HCT116 (cell line): Measurements from ENCODE around the gene PDGFA. TPM values are rescaled to one million over a fixed set of nuclear protein-coding genes. Genes with fewer than 3 reads are reported as not detected.

Source experiments
- ATAC-seq: fragments of 200-7000 bp; cut with Tn5 transposase; 2 replicates; pipeline ENCODE4 v1.9.1; 2020; ENCODE audit warnings: mild to moderate bottlenecking, moderate library complexity
- BruUV-seq: library from RNA; stranded (reverse); fragments of 400-500 nt; replicated peaks from 2 replicates; lab custom pipeline; 2021; lab: Mats Ljungman, UMichigan
- CTCF ChIA-PET: fragments of 300-600 bp; sonication (Branson Sonifier 250); formaldehyde crosslinking; loops from one replicate; lab custom pipeline; 2021; ENCODE audit warnings: antibody characterized with exemption; lab: Charles Lee
- POLR2A ChIA-PET: fragments of 300-600, 350-600 bp; sonication (Branson Sonifier 250); formaldehyde crosslinking; loops from one replicate; lab custom pipeline; 2021; ENCODE audit warnings: antibody characterized with exemption; lab: Charles Lee
- RAD21 ChIA-PET, 2 experiments: fragments of 300-600 bp; sonication (Branson Sonifier 250); formaldehyde crosslinking; loops; one replicate each; lab custom pipeline; 2023; ENCODE audit warnings: low total read pairs in 2 of 2; ENCODE audit not compliant: uncharacterized antibody in 2 of 2, unreplicated experiment in 2 of 2, low non-redundant PET in 1 of 2; lab: Charles Lee
- DNase-seq: peaks from one replicate; pipeline ENCODE4 v3.0.0-alpha.2; 2010; ENCODE audit warnings: low read depth, low spot score
- H2AFZ ChIP-seq: fragments of 200-600 bp; shearing (Covaris generic), sonication (generic); 2 replicates; pipeline ENCODE4 v1.6.1; 2017; ENCODE audit warnings: low read depth, mixed run types, mixed read lengths, antibody characterized with exemption, low read length; ENCODE audit not compliant: poor library complexity, severe bottlenecking
- H3K27ac ChIP-seq: 2 replicates; pipeline ENCODE4 v1.5.1; 2012; ENCODE audit warnings: low read depth, low read length
- H3K27me3 ChIP-seq: fragments of 200-600 bp; sonication (generic); 2 replicates; pipeline ENCODE4 v1.6.1; 2016; ENCODE audit warnings: mixed run types, low read length, mixed read lengths; ENCODE audit not compliant: insufficient read depth
- H3K36me3 ChIP-seq, 2 experiments: fragments of 200-500 bp in 1 of 2; fragments of 200-600 bp in 1 of 2; sonication (Bioruptor generic) in 1 of 2; sonication (generic) in 1 of 2; 2 replicates each; pipeline versions ENCODE4 v1.5.1 to v1.6.1; 2014 to 2016; ENCODE audit warnings: low read length in 2 of 2, inconsistent platforms in 1 of 2, mixed read lengths in 1 of 2, mixed run types in 1 of 2; ENCODE audit not compliant: insufficient read depth in 2 of 2, control insufficient read depth in 1 of 2
- H3K4me1 ChIP-seq, 2 experiments: fragments of 200-600 bp in 1 of 2; sonication (generic) in 1 of 2; 2 replicates each; pipeline versions ENCODE4 v1.5.1 to v1.6.1; 2012 to 2017; ENCODE audit warnings: low read length in 2 of 2, inconsistent platforms in 1 of 2, mild to moderate bottlenecking in 1 of 2, mixed read lengths in 1 of 2, mixed run types in 1 of 2, moderate library complexity in 1 of 2; ENCODE audit not compliant: insufficient read depth in 2 of 2, control insufficient read depth in 1 of 2
- H3K4me2 ChIP-seq: fragments of 200-600 bp; sonication (generic); 2 replicates; pipeline ENCODE4 v1.6.1; 2017; ENCODE audit warnings: mixed run types, low read length, mixed read lengths
- H3K4me3 ChIP-seq, 2 experiments: fragments of 200-600 bp in 1 of 2; sonication (generic) in 1 of 2; replicated peaks in 1 of 2; 2 replicates each; pipeline ENCODE4 v1.5.1; 2011 to 2016; ENCODE audit warnings: low read length in 2 of 2, control low read depth in 1 of 2, low read depth in 1 of 2, mild to moderate bottlenecking in 1 of 2, mixed read lengths in 1 of 2, mixed run types in 1 of 2
- H3K79me2 ChIP-seq: fragments of 200-600 bp; sonication (generic); 2 replicates; pipeline ENCODE4 v1.6.1; 2017; ENCODE audit warnings: mild to moderate bottlenecking, mixed run types, low read length, moderate library complexity, mixed read lengths; ENCODE audit not compliant: insufficient read depth
- H3K9ac ChIP-seq: fragments of 200-600 bp; sonication (generic); 2 replicates; pipeline ENCODE4 v1.6.1; 2016; ENCODE audit warnings: low read length, mixed read lengths
- H3K9me2 ChIP-seq: fragments of 200-600 bp; sonication (generic), shearing (Covaris generic); 2 replicates; pipeline ENCODE4 v1.6.1; 2017; ENCODE audit warnings: mixed run types, mild to moderate bottlenecking, moderate library complexity; ENCODE audit not compliant: insufficient read depth
- H3K9me3 ChIP-seq, 2 experiments: fragments of 200-500 bp in 1 of 2; fragments of 200-600 bp in 1 of 2; sonication (Bioruptor generic) in 1 of 2; sonication (generic) in 1 of 2; 2 replicates each; pipeline ENCODE4 v1.6.1; 2014 to 2017; ENCODE audit warnings: low read length in 2 of 2, mixed read lengths in 2 of 2, inconsistent platforms in 1 of 2, low read depth in 1 of 2, mild to moderate bottlenecking in 1 of 2, mixed run types in 1 of 2, moderate library complexity in 1 of 2; ENCODE audit not compliant: control insufficient read depth in 1 of 2, insufficient read depth in 1 of 2
- H4K20me1 ChIP-seq: fragments of 200-600 bp; sonication (generic), shearing (Covaris generic); 2 replicates; pipeline ENCODE4 v1.6.1; 2017; ENCODE audit warnings: mixed run types, mild to moderate bottlenecking, moderate library complexity; ENCODE audit not compliant: insufficient read depth
- CBX3 ChIP-seq: IDR thresholded peaks from 2 replicates; pipeline ENCODE4 v1.6.1; 2012; ENCODE audit warnings: low read depth
- EGR1 ChIP-seq: IDR thresholded peaks from 2 replicates; pipeline ENCODE4 v1.6.1; 2012; ENCODE audit warnings: low read depth
- EZH2 ChIP-seq: fragments of 200-600 bp; sonication (generic); IDR thresholded peaks from 2 replicates; pipeline ENCODE4 v1.6.1; 2017; ENCODE audit warnings: antibody characterized with exemption, mixed run types
- EZH2phosphoT487 ChIP-seq: fragments of 200-600 bp; IDR thresholded peaks from 2 replicates; pipeline ENCODE4 v1.6.1; 2018; ENCODE audit warnings: antibody characterized with exemption, borderline replicate concordance
- POLR2A ChIP-seq: IDR thresholded peaks from 2 replicates; pipeline ENCODE4 v1.7.0; 2011; ENCODE audit warnings: borderline replicate concordance; ENCODE audit not compliant: insufficient read depth, insufficient read length; ENCODE audit errors: extremely low read depth
- POLR2AphosphoS5 ChIP-seq: IDR thresholded peaks from 2 replicates; pipeline ENCODE4 v1.6.1; 2011; ENCODE audit warnings: mild to moderate bottlenecking, low read depth, low read length, moderate library complexity
- SRF ChIP-seq: IDR thresholded peaks from 2 replicates; pipeline ENCODE4 v1.6.1; 2012; ENCODE audit warnings: low read depth
- TCF7L2 ChIP-seq: IDR thresholded peaks from 2 replicates; pipeline ENCODE4 v1.7.0; 2011; ENCODE audit warnings: borderline replicate concordance, inconsistent platforms; ENCODE audit not compliant: insufficient read depth, insufficient read length; ENCODE audit errors: extremely low read depth
- YY1 ChIP-seq: IDR thresholded peaks from 2 replicates; pipeline ENCODE4 v1.6.1; 2011; ENCODE audit warnings: low read length, low read depth, moderate library complexity, mild to moderate bottlenecking; ENCODE audit not compliant: insufficient replicate concordance; ENCODE audit errors: extremely low read depth
- ZFX ChIP-seq: fragments of 450-650 bp; IDR thresholded peaks from 2 replicates; pipeline ENCODE4 v1.6.1; 2017
- ZNF274 ChIP-seq: fragments of 200-500 bp; sonication (Bioruptor generic); IDR thresholded peaks from 2 replicates; pipeline ENCODE4 v1.6.1; 2014; ENCODE audit warnings: mild to moderate bottlenecking, low read depth, low read length, inconsistent platforms
- intact Hi-C: fragments of 100-400 bp; cut with micrococcal nuclease; formaldehyde crosslinking; loops from 2 replicates; pipeline ENCODE4 v1.10.0; 2022
- total RNA-seq: library from RNA; stranded (reverse); gene quantifications from one replicate; pipeline ENCODE4 v1.2.1, GENCODE V29; 2021; ENCODE audit not compliant: unreplicated experiment
- TF ChIP-seq, protein P1 (sequence below): IDR thresholded peaks from 2 replicates; pipeline ENCODE4 v1.6.1; 2011; ENCODE audit warnings: mild to moderate bottlenecking, low read length, moderate library complexity; ENCODE audit not compliant: insufficient replicate concordance; ENCODE audit errors: extremely low read depth

PDGFA gene
- total RNA-seq, 1 experiment from 2014 or later = 44.7 TPM

DNA sequence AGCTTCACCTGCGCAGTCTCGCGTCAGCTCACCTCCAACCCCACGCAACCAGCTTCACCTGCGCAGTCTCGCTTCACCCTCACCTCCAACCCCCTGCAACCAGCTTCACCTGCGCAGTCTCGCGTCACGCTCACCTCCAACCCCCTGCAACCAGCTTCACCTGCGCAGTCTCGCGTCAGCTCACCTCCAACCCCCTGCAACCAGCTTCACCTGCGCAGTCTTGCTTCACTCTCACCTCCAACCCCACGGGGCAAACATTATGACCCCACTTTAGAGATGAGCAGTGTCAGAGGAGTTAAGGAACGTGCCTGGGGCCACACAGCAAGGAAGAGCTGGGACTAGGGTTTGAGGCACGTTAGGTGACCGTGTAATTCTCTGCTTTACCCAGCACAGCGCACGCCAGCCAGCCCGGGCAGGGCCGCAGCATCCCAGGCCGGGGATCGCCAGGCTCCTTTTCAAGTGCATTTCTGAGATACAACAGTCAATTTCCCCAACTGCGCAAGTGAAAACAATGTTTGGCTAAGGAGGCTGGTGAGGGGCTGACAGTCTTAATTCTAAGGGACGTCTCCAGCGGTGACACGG is 22.6 kb upstream of the PDGFA start:
- DNase-seq (no peak), ATAC-seq (no peak)
- Histone ChIP-seq H4K20me1 (no peaks in the 10 kb centered on the region), H3K9ac (peak overlapping the region; percentile 45), H3K9me3 (no peaks in the 10 kb centered on the region), H3K4me3 (0 out of 4 replicates have a peak overlapping the region, but pooled peaks of 1 of the 2 experiments have one; percentile 21), H3K27ac (peak overlapping the region; percentile 30), H2AFZ (no peak overlapping the region), H3K79me2 (no peaks in the 10 kb centered on the region), H3K9me2 (no peaks in the 10 kb centered on the region), H3K4me1 (peaks cover 38 to 62% of the 10 kb centered on the region in 2 experiments), H3K36me3 (no peaks in the 10 kb centered on the region), H3K4me2 (peak overlapping the region; percentile 77), H3K27me3 (no peaks in the 10 kb centered on the region)
- ChIA-PET CTCF (no interaction called here), RAD21 (no interaction called here), POLR2A (no interaction called here)
- BruUV-seq = no TSS peak
- intact Hi-C loops = no loop called here
- TF ChIP-seq CBX3 (no peak), POLR2AphosphoS5 (no peak), TCF7L2 (no peak), POLR2A (no peak), EZH2 (no peak), EGR1 (no peak), SRF (no peak), ZNF274 (no peak), YY1 (no peak), ZFX (no peak), EZH2phosphoT487 (no peak)
- TF ChIP-seq, protein P1, sequence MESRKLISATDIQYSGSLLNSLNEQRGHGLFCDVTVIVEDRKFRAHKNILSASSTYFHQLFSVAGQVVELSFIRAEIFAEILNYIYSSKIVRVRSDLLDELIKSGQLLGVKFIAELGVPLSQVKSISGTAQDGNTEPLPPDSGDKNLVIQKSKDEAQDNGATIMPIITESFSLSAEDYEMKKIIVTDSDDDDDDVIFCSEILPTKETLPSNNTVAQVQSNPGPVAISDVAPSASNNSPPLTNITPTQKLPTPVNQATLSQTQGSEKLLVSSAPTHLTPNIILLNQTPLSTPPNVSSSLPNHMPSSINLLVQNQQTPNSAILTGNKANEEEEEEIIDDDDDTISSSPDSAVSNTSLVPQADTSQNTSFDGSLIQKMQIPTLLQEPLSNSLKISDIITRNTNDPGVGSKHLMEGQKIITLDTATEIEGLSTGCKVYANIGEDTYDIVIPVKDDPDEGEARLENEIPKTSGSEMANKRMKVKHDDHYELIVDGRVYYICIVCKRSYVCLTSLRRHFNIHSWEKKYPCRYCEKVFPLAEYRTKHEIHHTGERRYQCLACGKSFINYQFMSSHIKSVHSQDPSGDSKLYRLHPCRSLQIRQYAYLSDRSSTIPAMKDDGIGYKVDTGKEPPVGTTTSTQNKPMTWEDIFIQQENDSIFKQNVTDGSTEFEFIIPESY = no peak
